ENCODE measurements around the gene MYH6. TPM values are rescaled to one million over a fixed set of nuclear protein-coding genes. Genes with fewer than 3 reads are reported as not detected.
"Not testable (repeated sequence)": the region's sequence is repeated elsewhere in the genome, so short reads cannot be mapped to it uniquely, and the experiment has no call there.

The MYH6 gene
- under 1 TPM in 1 of 2 donors, not detected in 1; 0.11 TPM for total RNA-seq
- polyA plus RNA-seq (ENCODE audit: insufficient read length in 2 of 2) = under 1 TPM in 1 of 2 donors, not detected in 1; 0.16 TPM
- long read RNA-seq, donor 1 = 0 reads
- long read RNA-seq, donor 2 = 0 reads
- long read RNA-seq, donor 3 = 0 reads
- long read RNA-seq, donor 4 = 0 reads

DNA sequence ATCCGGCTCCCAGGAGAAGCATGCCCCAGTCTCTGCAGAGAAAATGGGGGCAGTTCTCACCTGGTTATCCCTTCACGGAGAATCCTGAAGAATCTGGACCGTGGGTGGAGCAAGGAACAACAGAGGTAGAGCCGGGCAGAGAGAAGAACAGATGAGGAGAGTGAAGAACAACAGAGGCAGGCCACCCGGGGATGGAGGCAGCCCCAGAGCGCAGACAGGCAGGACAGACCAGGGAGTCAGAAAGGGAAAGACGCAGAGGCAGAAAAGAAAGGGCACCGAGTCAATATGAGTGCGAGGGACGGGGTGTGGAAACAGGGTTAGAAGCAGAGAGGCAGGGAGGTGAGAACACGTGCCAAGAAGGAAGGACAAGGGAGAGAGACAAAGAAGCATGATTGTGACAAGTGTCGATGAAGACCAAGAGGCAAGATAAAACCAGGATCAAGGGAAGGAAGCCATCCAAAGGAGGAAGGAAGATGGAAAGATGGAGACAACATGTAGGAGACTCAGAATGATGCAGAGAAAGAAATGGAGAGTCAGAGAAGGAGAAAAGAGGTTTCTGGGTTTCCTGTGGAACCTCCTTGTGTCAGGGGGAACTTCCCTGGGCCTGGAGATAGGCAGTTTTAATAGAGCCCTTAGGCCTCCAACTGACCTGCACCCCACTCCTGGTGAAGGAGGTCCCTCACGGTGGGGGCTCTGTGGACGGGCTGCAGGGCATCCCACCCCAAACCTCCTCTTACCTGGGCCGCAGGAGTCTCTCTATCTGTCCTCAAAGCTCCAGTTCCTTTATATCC lies at the start of gene MYH6:
MYH6 (minus strand) TSS at position 758 of the 791 bp plus-strand sequence. CDS start 1,050 bp downstream, outside the sequence.
- Histone ChIP-seq H3K9me3 (ENCODE audit: control insufficient read depth, insufficient read depth, low read length) (no peaks in the 10 kb centered on the region), H3K36me3 (ENCODE audit: control insufficient read depth, insufficient read depth, low read length) (no peaks in the 10 kb centered on the region), H3K27ac (ENCODE audit: low read depth, low read length) (no peak within 1 kb of the TSS), H3K27me3 (ENCODE audit: control insufficient read depth, insufficient read depth, low read length) (no peaks in the 10 kb centered on the region), H3K4me1 (ENCODE audit: control insufficient read depth, insufficient read depth, low read length) (peaks cover 15% of the 10 kb centered on the region), H3K4me3 (ENCODE audit: low read depth, low read length) (no peak within 1 kb of the TSS)
- WGBS (ENCODE audit: insufficient coverage) = 83% methylated on average over 15 of the region's 15 CpGs
- no peak for DNase-seq (ENCODE audit: low read depth in 4 of 6, low spot score in 6 of 6)

DNA sequence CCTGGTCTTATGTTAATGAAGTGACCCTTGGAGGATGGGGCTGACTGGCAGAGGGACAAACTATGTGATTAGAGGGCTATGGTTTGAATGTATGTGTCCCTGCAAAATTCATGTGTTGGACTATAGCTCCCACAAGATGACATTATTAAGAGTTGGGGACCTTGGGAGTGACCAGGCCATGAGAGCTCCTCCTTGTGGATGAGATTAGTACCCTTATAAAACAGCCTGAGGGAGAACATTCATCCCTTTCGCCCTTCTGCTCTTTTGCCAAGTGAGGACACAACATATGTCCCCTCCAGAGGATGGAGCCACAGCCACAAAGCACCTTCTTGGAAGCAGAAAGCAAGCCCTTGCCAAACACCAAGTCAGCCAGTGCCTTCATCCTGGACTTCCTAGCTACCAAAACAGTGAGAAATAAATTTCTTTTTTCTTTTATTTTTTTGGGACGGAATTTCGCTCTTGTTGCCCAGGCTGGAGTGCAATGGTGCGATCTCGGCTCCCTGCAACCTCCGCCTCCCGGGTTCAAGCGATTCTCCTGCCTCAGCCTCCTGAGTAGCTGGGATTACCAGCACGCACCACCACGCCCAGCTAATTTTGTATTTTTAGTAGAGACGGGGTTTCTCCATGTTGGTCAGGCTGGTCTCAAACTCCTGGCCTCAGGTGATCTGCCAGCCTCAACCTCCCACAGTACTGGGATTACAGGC lies 49.0 kb upstream of the MYH6 start:
- not testable (repeated sequence) for H3K4me1 ChIP-seq (ENCODE audit: control insufficient read depth, insufficient read depth, low read length); H3K27me3 ChIP-seq (ENCODE audit: control insufficient read depth, insufficient read depth, low read length); DNase-seq (ENCODE audit: low read depth in 4 of 6, low spot score in 6 of 6); H3K36me3 ChIP-seq (ENCODE audit: control insufficient read depth, insufficient read depth, low read length); H3K9me3 ChIP-seq (ENCODE audit: control insufficient read depth, insufficient read depth, low read length); H3K4me3 ChIP-seq (ENCODE audit: low read depth, low read length); H3K27ac ChIP-seq (ENCODE audit: low read depth, low read length)
- 88% methylated on average over 3 of the region's 11 CpGs for WGBS (ENCODE audit: insufficient coverage)

DNA sequence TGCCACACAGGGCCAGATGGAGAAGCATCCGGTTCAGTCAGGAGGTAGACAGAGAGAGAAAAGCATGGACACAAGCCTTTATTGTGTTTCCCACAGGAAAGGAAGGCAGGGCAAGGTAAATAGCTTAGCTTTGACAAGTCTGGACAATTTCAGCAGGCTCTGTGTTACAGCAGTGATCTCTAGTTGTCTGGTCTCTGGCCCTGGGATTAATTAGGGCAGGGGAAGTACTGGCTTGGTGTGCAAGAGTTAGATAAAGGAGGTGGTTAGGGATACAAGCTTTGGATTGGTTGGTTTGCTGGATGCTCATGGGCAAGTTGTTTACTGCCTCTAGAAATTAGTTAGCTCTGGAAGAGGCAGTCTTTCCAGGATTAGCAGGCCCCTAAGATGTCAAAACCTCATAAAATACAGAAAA lies 46.4 kb upstream of the MYH6 start:
- 41% methylated on average over 1 of the region's 1 CpG for WGBS (ENCODE audit: insufficient coverage)
- H3K27ac ChIP-seq (ENCODE audit: low read depth, low read length) = no peak overlapping the region
- H3K4me3 ChIP-seq (ENCODE audit: low read depth, low read length) = no peak overlapping the region
- H3K27me3 ChIP-seq (ENCODE audit: control insufficient read depth, insufficient read depth, low read length) = no peaks in the 10 kb centered on the region
- H3K9me3 ChIP-seq (ENCODE audit: control insufficient read depth, insufficient read depth, low read length) = peaks cover 1% of the 10 kb centered on the region
- no peaks in the 10 kb centered on the region for H3K4me1 ChIP-seq (ENCODE audit: control insufficient read depth, insufficient read depth, low read length)
- H3K36me3 ChIP-seq (ENCODE audit: control insufficient read depth, insufficient read depth, low read length) = no peaks in the 10 kb centered on the region
- no peak for DNase-seq (ENCODE audit: low read depth in 4 of 6, low spot score in 6 of 6)

DNA sequence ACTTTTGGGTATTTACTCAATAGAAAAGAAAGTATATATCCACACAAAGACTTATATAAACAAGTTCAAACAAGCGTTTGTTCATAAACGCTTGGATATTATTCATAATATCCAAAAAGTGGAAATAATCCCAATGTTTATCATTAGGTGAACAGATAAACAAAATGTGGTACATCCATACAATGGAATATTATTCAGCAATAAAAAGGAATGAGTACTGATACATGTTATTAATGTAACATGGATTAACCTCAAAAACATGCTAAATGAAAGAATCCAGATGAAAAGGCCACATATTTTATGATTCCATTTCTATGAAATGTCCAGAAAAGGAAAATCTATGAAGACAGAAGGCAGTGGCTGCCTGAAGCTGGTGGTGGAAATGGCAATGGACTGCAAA lies 44.2 kb upstream of the MYH6 start:
- Histone ChIP-seq H3K4me1 (ENCODE audit: control insufficient read depth, insufficient read depth, low read length) (no peaks in the 10 kb centered on the region), H3K27ac (ENCODE audit: low read depth, low read length) (no peak overlapping the region), H3K9me3 (ENCODE audit: control insufficient read depth, insufficient read depth, low read length) (peaks cover 1% of the 10 kb centered on the region), H3K4me3 (ENCODE audit: low read depth, low read length) (no peak overlapping the region), H3K36me3 (ENCODE audit: control insufficient read depth, insufficient read depth, low read length) (no peaks in the 10 kb centered on the region), H3K27me3 (ENCODE audit: control insufficient read depth, insufficient read depth, low read length) (no peaks in the 10 kb centered on the region)
- no peak for DNase-seq (ENCODE audit: low read depth in 4 of 6, low spot score in 6 of 6)
- WGBS (ENCODE audit: insufficient coverage) = no CpG with 5 or more reads among the region's 2 CpGs

DNA sequence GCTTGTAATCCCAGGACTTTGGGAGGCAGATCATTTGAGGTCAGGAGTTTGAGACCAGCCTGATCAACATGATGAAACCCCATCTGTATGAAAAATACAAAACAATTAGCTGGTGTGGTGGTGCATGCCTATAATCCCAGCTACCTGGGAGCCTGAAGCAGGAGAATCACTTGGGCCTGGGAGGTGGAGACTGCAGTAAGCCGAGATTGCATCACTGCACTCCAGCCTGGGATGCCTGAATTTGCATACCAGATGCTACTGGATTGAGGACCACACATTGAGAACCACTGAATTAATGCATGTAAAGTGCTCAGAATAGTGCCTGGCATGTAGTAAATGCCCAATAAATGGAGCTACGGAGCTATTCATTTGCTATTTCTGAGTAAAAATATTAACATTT lies 42.3 kb upstream of the MYH6 start:
- peaks cover 1% of the 10 kb centered on the region for H3K9me3 ChIP-seq (ENCODE audit: control insufficient read depth, insufficient read depth, low read length)
- no peaks in the 10 kb centered on the region for H3K36me3 ChIP-seq (ENCODE audit: control insufficient read depth, insufficient read depth, low read length)
- WGBS (ENCODE audit: insufficient coverage) = 38% methylated on average over 1 of the region's 2 CpGs
- no peak overlapping the region for H3K27ac ChIP-seq (ENCODE audit: low read depth, low read length)
- H3K4me3 ChIP-seq (ENCODE audit: low read depth, low read length) = no peak overlapping the region
- DNase-seq (ENCODE audit: low read depth in 4 of 6, low spot score in 6 of 6) = no peak
- no peaks in the 10 kb centered on the region for H3K4me1 ChIP-seq (ENCODE audit: control insufficient read depth, insufficient read depth, low read length)
- H3K27me3 ChIP-seq (ENCODE audit: control insufficient read depth, insufficient read depth, low read length) = no peaks in the 10 kb centered on the region

DNA sequence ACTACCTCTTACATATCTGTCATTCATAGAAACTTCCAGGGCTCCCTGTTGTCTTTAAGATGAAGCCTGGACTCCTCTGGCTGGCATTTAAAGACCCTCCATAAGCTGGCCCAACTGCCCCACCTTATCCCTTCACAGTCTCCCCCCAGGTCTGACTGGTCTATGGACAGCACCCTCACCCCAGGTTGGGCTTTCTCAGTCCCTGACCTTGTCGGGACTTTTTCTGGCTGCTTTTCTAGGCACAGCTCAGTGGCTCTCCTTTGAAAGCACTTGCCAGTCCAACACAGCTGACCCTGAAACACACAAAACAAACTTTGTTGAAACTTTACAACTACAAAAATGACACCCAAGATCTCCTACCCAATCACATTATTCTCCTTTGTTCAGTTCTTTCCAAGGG lies 41.2 kb upstream of the MYH6 start:
- 71% methylated on average over 1 of the region's 1 CpG for WGBS (ENCODE audit: insufficient coverage)
- H3K27me3 ChIP-seq (ENCODE audit: control insufficient read depth, insufficient read depth, low read length) = no peaks in the 10 kb centered on the region
- no peaks in the 10 kb centered on the region for H3K36me3 ChIP-seq (ENCODE audit: control insufficient read depth, insufficient read depth, low read length)

DNA sequence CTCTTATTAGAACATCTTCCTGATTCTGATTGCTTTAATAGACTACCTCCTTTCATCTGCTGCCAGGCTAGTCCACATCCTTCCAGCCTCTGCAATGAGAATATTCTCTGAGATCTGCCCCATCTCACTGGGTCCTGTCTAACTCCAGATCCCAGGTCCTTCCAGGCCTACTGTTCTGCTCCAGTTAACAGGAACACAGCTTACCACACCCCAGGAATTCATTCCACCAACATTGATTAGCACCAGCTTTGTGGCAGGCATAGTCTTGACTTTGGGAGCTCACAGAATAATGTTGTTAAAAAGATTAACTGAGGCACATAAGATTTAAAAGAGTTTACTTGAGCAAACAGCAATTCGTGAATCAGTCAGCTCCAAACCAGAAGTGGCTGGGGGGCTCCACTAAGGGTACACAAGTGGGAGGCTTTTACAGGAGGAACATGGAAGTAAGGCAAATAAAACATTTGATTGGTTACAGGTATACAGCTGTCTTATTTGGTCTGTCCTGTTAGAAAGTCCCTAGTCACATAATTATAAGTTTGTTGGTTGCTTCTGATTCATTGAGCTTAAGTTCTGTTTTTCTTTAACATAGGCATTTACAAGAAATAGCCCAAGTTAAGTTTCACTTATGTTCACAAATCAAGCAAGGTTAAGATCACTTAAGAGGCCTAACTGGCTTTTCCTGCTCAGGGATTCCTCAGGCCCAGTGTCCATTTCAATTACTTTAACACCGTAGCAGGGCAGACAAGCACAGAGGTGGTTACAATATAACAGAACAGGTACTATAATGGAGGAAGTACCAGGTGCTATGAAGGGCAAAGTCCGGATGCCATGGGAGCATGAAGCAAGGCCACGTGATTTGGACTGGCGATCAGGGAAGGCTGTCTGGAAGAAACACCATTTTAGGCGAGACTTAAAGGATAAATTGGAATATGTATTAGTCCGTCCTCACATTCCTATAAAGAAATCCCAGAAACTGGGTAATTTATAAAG lies 39.6 kb upstream of the MYH6 start:
- Histone ChIP-seq H3K4me3 (ENCODE audit: low read depth, low read length) (no peak overlapping the region), H3K27ac (ENCODE audit: low read depth, low read length) (no peak overlapping the region), H3K36me3 (ENCODE audit: control insufficient read depth, insufficient read depth, low read length) (no peaks in the 10 kb centered on the region), H3K4me1 (ENCODE audit: control insufficient read depth, insufficient read depth, low read length) (peaks cover 5% of the 10 kb centered on the region), H3K27me3 (ENCODE audit: control insufficient read depth, insufficient read depth, low read length) (no peaks in the 10 kb centered on the region), H3K9me3 (ENCODE audit: control insufficient read depth, insufficient read depth, low read length) (peaks cover 1% of the 10 kb centered on the region)
- 83% methylated on average over 4 of the region's 7 CpGs for WGBS (ENCODE audit: insufficient coverage)
- DNase-seq (ENCODE audit: low read depth in 4 of 6, low spot score in 6 of 6) = no peak

More for the DNA sequence above, 41.2 kb upstream of the MYH6 start:
- no peaks in the 10 kb centered on the region for H3K4me1 ChIP-seq (ENCODE audit: control insufficient read depth, insufficient read depth, low read length)
- no peak overlapping the region for H3K4me3 ChIP-seq (ENCODE audit: low read depth, low read length)
- no peak for DNase-seq (ENCODE audit: low read depth in 4 of 6, low spot score in 6 of 6)
- H3K27ac ChIP-seq (ENCODE audit: low read depth, low read length) = no peak overlapping the region
- H3K9me3 ChIP-seq (ENCODE audit: control insufficient read depth, insufficient read depth, low read length) = peaks cover 1% of the 10 kb centered on the region

DNA sequence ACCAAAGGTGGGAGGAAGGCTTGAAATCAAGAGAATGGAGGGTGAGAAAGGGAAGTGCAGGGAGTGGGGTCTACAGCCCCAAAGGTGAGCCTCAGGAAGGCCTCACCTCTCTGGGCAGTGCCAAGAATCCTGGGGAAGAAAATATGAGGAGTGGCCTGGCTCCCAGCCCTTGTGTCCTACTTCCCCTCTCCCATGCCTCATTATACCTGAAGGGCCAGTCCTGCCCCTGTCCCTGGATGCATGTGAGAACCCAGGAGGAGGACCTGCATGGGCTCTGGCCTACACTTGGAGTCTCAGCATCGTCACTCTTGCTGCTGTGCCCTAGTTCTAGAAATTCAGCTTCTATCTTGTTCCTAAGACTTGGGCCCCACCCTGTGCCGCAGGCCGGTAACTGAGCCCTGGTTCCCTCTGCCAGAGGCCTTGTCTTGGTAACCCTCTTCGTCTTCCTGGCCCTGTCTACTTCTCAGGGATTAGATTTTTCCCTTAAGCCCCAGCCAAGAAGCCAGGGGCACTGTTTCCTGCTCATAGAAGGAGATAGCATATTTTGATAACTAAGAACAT lies 38.3 kb upstream of the MYH6 start:
- no peak overlapping the region for H3K27ac ChIP-seq (ENCODE audit: low read depth, low read length)
- no peaks in the 10 kb centered on the region for H3K27me3 ChIP-seq (ENCODE audit: control insufficient read depth, insufficient read depth, low read length)
- peak in 1 of 6 donors; percentile 13 for DNase-seq (ENCODE audit: low read depth in 4 of 6, low spot score in 6 of 6)
- no peaks in the 10 kb centered on the region for H3K36me3 ChIP-seq (ENCODE audit: control insufficient read depth, insufficient read depth, low read length)
- no peaks in the 10 kb centered on the region for H3K9me3 ChIP-seq (ENCODE audit: control insufficient read depth, insufficient read depth, low read length)
- no peak overlapping the region for H3K4me3 ChIP-seq (ENCODE audit: low read depth, low read length)
- H3K4me1 ChIP-seq (ENCODE audit: control insufficient read depth, insufficient read depth, low read length) = peaks cover 7% of the 10 kb centered on the region
- 77% methylated on average over 3 of the region's 4 CpGs for WGBS (ENCODE audit: insufficient coverage)

DNA sequence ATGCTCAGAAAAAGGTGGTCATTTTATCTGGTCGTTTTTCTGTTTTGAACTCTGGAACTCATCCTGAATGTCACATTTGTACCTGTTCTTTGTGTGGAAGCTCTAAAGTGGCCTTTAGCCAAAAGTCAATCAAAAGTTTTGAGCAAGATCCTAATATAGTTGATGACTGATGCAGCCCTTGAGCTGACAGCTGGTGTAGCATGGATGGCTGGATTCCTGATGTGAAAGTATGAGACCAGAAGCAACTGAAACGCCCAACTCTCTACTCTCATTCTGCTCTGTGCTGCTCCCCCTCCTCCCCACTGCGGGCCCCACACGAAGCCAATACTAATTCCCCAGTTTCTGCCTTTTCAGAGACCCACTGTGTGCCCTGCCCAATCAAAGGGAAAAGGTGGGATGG lies 37.7 kb upstream of the MYH6 start:
- Histone ChIP-seq H3K36me3 (ENCODE audit: control insufficient read depth, insufficient read depth, low read length) (no peaks in the 10 kb centered on the region), H3K27me3 (ENCODE audit: control insufficient read depth, insufficient read depth, low read length) (no peaks in the 10 kb centered on the region), H3K4me1 (ENCODE audit: control insufficient read depth, insufficient read depth, low read length) (peaks cover 7% of the 10 kb centered on the region), H3K4me3 (ENCODE audit: low read depth, low read length) (no peak overlapping the region), H3K27ac (ENCODE audit: low read depth, low read length) (no peak overlapping the region), H3K9me3 (ENCODE audit: control insufficient read depth, insufficient read depth, low read length) (no peaks in the 10 kb centered on the region)
- DNase-seq (ENCODE audit: low read depth in 4 of 6, low spot score in 6 of 6) = no peak
- WGBS (ENCODE audit: insufficient coverage) = no CpG with 5 or more reads among the region's 4 CpGs

Measured in spinal cord (tissue), 10 donors.